GM12878 (cell line): ENCODE measurements around the gene SMOC1. TPM values are rescaled to one million over a fixed set of nuclear protein-coding genes. Genes with fewer than 3 reads are reported as not detected.

ENCODE experiments used
- ATAC-seq: fragments of 200-7000 bp; cut with Tn5 transposase; 3 replicates; pipeline ENCODE4 v1.9.1; 2020; ENCODE audit warnings: mild to moderate bottlenecking, moderate library complexity
- BruUV-seq: library from RNA; stranded (reverse); fragments of 400-500 nt; replicated peaks from 2 replicates; lab custom pipeline; 2021; lab: Mats Ljungman, UMichigan
- CTCF ChIA-PET: fragments of 300-600 bp; sonication (Branson Sonifier 250); formaldehyde crosslinking; extraction: SDS; loops from one replicate; lab custom pipeline; 2021; ENCODE audit warnings: inconsistent platforms; lab: Yijun Ruan, JAX
- POLR2A ChIA-PET: fragments of 350-600 bp; formaldehyde crosslinking; extraction: SDS; loops from one replicate; lab custom pipeline; 2021; ENCODE audit warnings: inconsistent platforms; lab: Charles Lee
- RAD21 ChIA-PET: fragments of 300-600 bp; sonication (Branson Sonifier 250); formaldehyde crosslinking; loops from one replicate; lab custom pipeline; 2023; ENCODE audit warnings: antibody characterized with exemption; ENCODE audit not compliant: unreplicated experiment; lab: Charles Lee
- SMC1A ChIA-PET: fragments of 300-600 bp; sonication (Branson Sonifier 250); formaldehyde crosslinking; loops from one replicate; lab custom pipeline; 2023; ENCODE audit not compliant: unreplicated experiment, uncharacterized antibody; lab: Charles Lee
- DNase-seq: peaks from one replicate; pipeline ENCODE4 v3.0.0-alpha.2; 2011; ENCODE audit warnings: low read depth, low spot score
- FAIRE-seq: peaks from 3 replicates; lab custom pipeline; 2011; peaks lifted over from hg19 to GRCh38; lab: Jason Lieb, UNC
- H2AFZ ChIP-seq: 2 replicates; pipeline ENCODE4 v1.6.0; 2011; ENCODE audit warnings: low read depth, low read length, control low read depth; ENCODE audit not compliant: control insufficient read depth
- H3K27ac ChIP-seq: 2 replicates; pipeline ENCODE4 v1.5.1; 2011; ENCODE audit warnings: control low read depth; ENCODE audit not compliant: control insufficient read depth, insufficient read depth
- H3K27me3 ChIP-seq, 2 experiments: replicated peaks in 1 of 2; 2 replicates each; pipeline versions ENCODE4 v1.6.0 to v1.6.1; 2011; ENCODE audit warnings: low read length in 1 of 2; ENCODE audit not compliant: control insufficient read depth in 2 of 2, insufficient read depth in 2 of 2
- H3K36me3 ChIP-seq, 2 experiments: 2 replicates each; pipeline ENCODE4 v1.5.1; 2011; ENCODE audit warnings: low read length in 1 of 2; ENCODE audit not compliant: control insufficient read depth in 2 of 2, insufficient read depth in 2 of 2
- H3K4me1 ChIP-seq: 2 replicates; pipeline ENCODE4 v1.6.1; 2011; ENCODE audit warnings: mild to moderate bottlenecking, low read length, moderate library complexity, mixed read lengths; ENCODE audit not compliant: control insufficient read depth, insufficient read depth
- H3K4me2 ChIP-seq: 2 replicates; pipeline ENCODE4 v1.6.0; 2011; ENCODE audit warnings: control low read depth; ENCODE audit not compliant: control insufficient read depth, insufficient read depth
- H3K4me3 ChIP-seq: fragments of 200-600 bp; sonication (generic); 2 replicates; pipeline ENCODE4 v1.5.1; 2016
- H3K79me2 ChIP-seq: 2 replicates; pipeline ENCODE4 v1.6.0; 2011; ENCODE audit warnings: low read length; ENCODE audit not compliant: control insufficient read depth, insufficient read depth
- H3K9ac ChIP-seq: 2 replicates; pipeline ENCODE4 v1.8.0; 2011; ENCODE audit warnings: low read length, control low read depth, mixed read lengths; ENCODE audit not compliant: control insufficient read depth, insufficient read depth
- H3K9me3 ChIP-seq: replicated peaks from 3 replicates; pipeline ENCODE4 v1.5.1; 2011; ENCODE audit warnings: mild to moderate bottlenecking, low read length; ENCODE audit not compliant: control insufficient read depth, insufficient read depth
- H4K20me1 ChIP-seq: 2 replicates; pipeline ENCODE4 v1.6.0; 2011; ENCODE audit not compliant: control insufficient read depth, insufficient read depth
- BHLHE40 ChIP-seq, 2 experiments: fragments of 450-650 bp in 1 of 2; IDR thresholded peaks; 2 replicates each; pipeline ENCODE4 v1.6.1; 2011 to 2017; ENCODE audit warnings: low read depth in 2 of 2, borderline replicate concordance in 1 of 2, improper control_type of control experiment in 1 of 2, low read length in 1 of 2, mild to moderate bottlenecking in 1 of 2
- EP300 ChIP-seq, 2 experiments: fragments of 150-350 bp in 1 of 2; IDR thresholded peaks; 2 replicates each; pipeline ENCODE4 v1.6.1; 2011 to 2012; ENCODE audit warnings: low read depth in 2 of 2, low read length in 2 of 2, borderline replicate concordance in 1 of 2, improper control_type of control experiment in 1 of 2, inconsistent platforms in 1 of 2; ENCODE audit not compliant: control insufficient read depth in 1 of 2
- EZH2 ChIP-seq: IDR thresholded peaks from 2 replicates; pipeline ENCODE4 v1.6.1; 2012; ENCODE audit warnings: low read depth, mild to moderate bottlenecking, control low read depth, inconsistent platforms, low read length, borderline replicate concordance; ENCODE audit not compliant: control insufficient read depth
- GABPA ChIP-seq: IDR thresholded peaks from 2 replicates; pipeline ENCODE4 v1.6.1; 2014; ENCODE audit warnings: antibody characterized with exemption, low read depth, mild to moderate bottlenecking, inconsistent platforms
- HDAC6 ChIP-seq: fragments of 200-600 bp; sonication (generic); IDR thresholded peaks from one replicate; pipeline ENCODE4 v1.8.0; 2017; ENCODE audit warnings: antibody characterized with exemption; ENCODE audit not compliant: unreplicated experiment
- KLF5 ChIP-seq: fragments of 450-650 bp; IDR thresholded peaks from 2 replicates; pipeline ENCODE4 v1.6.1; 2014; ENCODE audit warnings: mild to moderate bottlenecking; ENCODE audit not compliant: partially characterized antibody
- NFYB ChIP-seq: IDR thresholded peaks from 2 replicates; pipeline ENCODE4 v1.6.1; 2011; ENCODE audit warnings: low read depth, mild to moderate bottlenecking, low read length, improper control_type of control experiment, moderate library complexity; ENCODE audit not compliant: insufficient read depth
- REST ChIP-seq: IDR thresholded peaks from 2 replicates; pipeline ENCODE4 v1.6.1; 2012; ENCODE audit warnings: mild to moderate bottlenecking, low read depth, low read length
- SRF ChIP-seq, 2 experiments: IDR thresholded peaks; 2 replicates each; pipeline ENCODE4 v1.6.1; 2011; ENCODE audit warnings: low read depth in 2 of 2, low read length in 2 of 2, mild to moderate bottlenecking in 1 of 2, moderate library complexity in 1 of 2
- TARDBP ChIP-seq: IDR thresholded peaks from 2 replicates; pipeline ENCODE4 v1.6.1; 2016; ENCODE audit warnings: borderline replicate concordance
- YBX1 ChIP-seq: fragments of 450-650 bp; IDR thresholded peaks from 2 replicates; pipeline ENCODE4 v1.6.1; 2016; ENCODE audit warnings: antibody characterized with exemption
- WGBS: methylation state at CpG from one replicate; pipeline ENCODE4 v1.1.6; 2016; ENCODE audit warnings: low lambda C conversion rate; ENCODE audit not compliant: insufficient replicate concordance, insufficient coverage; ENCODE audit errors: missing lambda C conversion rate; 5-methylcytosine and 5-hydroxymethylcytosine counted together
- in situ Hi-C: fragments of 300-500 bp; cut with MboI; formaldehyde crosslinking; loops from 9 replicates; pipeline ENCODE4 v1.14.3; 2018; ENCODE audit warnings: mixed read lengths
- intact Hi-C: fragments of 100-400 bp; cut with micrococcal nuclease; formaldehyde crosslinking; loops from one replicate; pipeline ENCODE4 v1.14.2; 2022; ENCODE audit not compliant: unreplicated experiment
- polyA plus RNA-seq, 11 experiments: library from polyadenylated mRNA; depleted of rRNA in 4 of 11; unstranded in 6 of 11; stranded (reverse) in 5 of 11; fragments of >200 nt; fragmentation: Nextera tagmentation in 4 of 11; fragmentation: Illumina TruSeq in 1 of 11; extraction: Ambion mirVana in 4 of 11; extraction: Trizol in 1 of 11; gene quantifications; 1 replicate in 1 of 11; 2 replicates in 10 of 11; pipeline versions ENCODE4 v1.2.1 to v1.2.3, GENCODE V29; 2011 to 2016; ENCODE audit warnings: inconsistent platforms in 2 of 11, missing spikeins in 2 of 11, low read depth in 1 of 11
- total RNA-seq, 4 experiments: library from RNA; depleted of rRNA in 3 of 4; stranded (reverse); fragments of >200 nt in 3 of 4; fragmentation: Illumina TruSeq in 1 of 4; extraction: Trizol in 1 of 4; gene quantifications; 2 replicates each; pipeline versions ENCODE4 v1.2.1 to v1.2.3, GENCODE V29; 2013 to 2021
- TF ChIP-seq, protein P1 (sequence below): IDR thresholded peaks from 2 replicates; pipeline ENCODE4 v1.6.1; 2011; ENCODE audit warnings: borderline replicate concordance, low read depth, mild to moderate bottlenecking, moderate library complexity, low read length; ENCODE audit not compliant: insufficient read depth, poor library complexity, severe bottlenecking

The SMOC1 gene
- total and polyA plus RNA-seq, 10 of the 15 experiments (the other 5 are each of a cell fraction or from before 2014, with no cell fraction given), result 0.03 to 0.26 (median 0.14) TPM; not detected in 7

DNA sequence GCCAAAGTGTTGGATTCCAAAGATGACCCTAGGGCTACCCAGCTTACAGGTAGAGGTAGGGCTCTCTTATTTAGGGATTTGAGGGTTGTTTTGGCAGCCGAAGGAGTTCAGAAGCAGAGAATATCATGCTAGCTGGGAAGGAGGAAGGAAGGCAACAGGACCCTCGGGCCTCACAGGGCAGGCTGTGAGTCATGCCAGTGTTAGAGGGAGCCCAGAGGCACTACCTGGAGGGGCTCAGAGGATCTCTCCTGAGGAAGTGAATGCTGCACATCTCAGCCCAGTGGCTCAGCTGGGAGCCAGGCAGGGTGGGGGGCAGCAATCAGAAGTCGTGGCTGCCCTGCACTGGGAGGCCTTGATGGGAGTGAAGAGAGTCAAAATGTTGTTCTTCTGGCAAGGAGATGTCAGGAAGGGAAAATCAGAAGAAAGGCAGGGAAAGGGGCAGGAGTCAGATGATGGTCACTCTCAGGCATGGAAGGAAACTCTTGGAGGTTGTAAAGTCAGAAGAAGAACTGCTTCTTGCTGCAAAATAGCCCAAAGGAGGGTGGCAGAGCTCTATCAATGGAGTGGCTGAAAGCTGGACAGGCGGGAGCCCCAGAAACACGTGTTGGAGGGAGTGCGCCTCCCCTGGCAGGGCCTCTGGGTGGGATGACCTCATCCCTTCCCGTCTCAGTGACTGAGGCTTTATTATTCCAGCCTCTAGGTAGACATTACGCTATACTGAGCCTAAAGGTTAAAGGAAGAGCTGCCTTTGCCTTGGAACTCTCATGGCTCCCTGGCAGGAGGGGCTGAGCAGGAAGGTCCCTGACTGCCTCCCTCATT is 141.3 kb downstream of the SMOC1 start:
- H3K79me2 ChIP-seq, result no peaks in the 10 kb centered on the region
- no peaks in the 10 kb centered on the region; a peak in 1 of 4 replicates for H3K27me3 ChIP-seq
- ChIA-PET POLR2A (no interaction called here), SMC1A (no interaction called here), CTCF (interaction anchor here (1.6 kb wide), 1 partner anchor 12 kb away, joined by 4 read pairs; no protein-coding TSS in a partner anchor), RAD21 (no interaction called here)
- ATAC-seq (no peak), FAIRE-seq (no peak), DNase-seq (no peak)
- H3K4me1 ChIP-seq, result peaks cover 17% of the 10 kb centered on the region
- no peaks in the 10 kb centered on the region for H3K36me3 ChIP-seq
- WGBS, result 33% methylated on average over 8 of the region's 8 CpGs
- TF ChIP-seq TARDBP, result no peak
- no peak for TF ChIP-seq REST
- no peak for TF ChIP-seq BHLHE40 (IDR thresholded peaks at IDR 0.05; ENCODE audit: borderline replicate concordance in 1 of 2, low read depth in 2 of 2, low read length in 1 of 2)
- no peak for TF ChIP-seq KLF5
- TF ChIP-seq YBX1, result no peak
- TF ChIP-seq HDAC6, result no peak
- no peak for TF ChIP-seq NFYB
- no peak for TF ChIP-seq GABPA
- TF ChIP-seq SRF (IDR thresholded peaks at IDR 0.05; ENCODE audit: low read depth in 2 of 2, low read length in 2 of 2), result no peak
- TF ChIP-seq EZH2, result no peak
- no peak for TF ChIP-seq EP300 (IDR thresholded peaks at IDR 0.05; ENCODE audit: borderline replicate concordance in 1 of 2, control insufficient read depth in 1 of 2, low read depth in 2 of 2, low read length in 2 of 2)
- TF ChIP-seq, protein P1, sequence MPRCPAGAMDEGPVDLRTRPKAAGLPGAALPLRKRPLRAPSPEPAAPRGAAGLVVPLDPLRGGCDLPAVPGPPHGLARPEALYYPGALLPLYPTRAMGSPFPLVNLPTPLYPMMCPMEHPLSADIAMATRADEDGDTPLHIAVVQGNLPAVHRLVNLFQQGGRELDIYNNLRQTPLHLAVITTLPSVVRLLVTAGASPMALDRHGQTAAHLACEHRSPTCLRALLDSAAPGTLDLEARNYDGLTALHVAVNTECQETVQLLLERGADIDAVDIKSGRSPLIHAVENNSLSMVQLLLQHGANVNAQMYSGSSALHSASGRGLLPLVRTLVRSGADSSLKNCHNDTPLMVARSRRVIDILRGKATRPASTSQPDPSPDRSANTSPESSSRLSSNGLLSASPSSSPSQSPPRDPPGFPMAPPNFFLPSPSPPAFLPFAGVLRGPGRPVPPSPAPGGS, result no peak
- no peak overlapping the region for H2AFZ ChIP-seq
- BruUV-seq, result no TSS peak
- intact Hi-C loops, result no loop called here
- in situ Hi-C loops, result loop anchor here (10.0 kb wide), 1 partner anchor 436 kb away; no protein-coding TSS in a partner anchor
- H4K20me1 ChIP-seq, result no peaks in the 10 kb centered on the region; the same call in 1 of the 2 replicates
- H3K4me2 ChIP-seq, result no peak overlapping the region
- H3K9ac ChIP-seq, result no peak overlapping the region
- H3K9me3 ChIP-seq, result no peaks in the 10 kb centered on the region
- no peak overlapping the region for H3K4me3 ChIP-seq
- no peak overlapping the region for H3K27ac ChIP-seq
